Endometrium (tissue), 2 donors: Measurements from ENCODE around the gene ISM2.
"Not testable (repeated sequence)": the region's sequence is repeated elsewhere in the genome, so short reads cannot be mapped to it uniquely, and the experiment has no call there.

ENCODE experiments used
- FAIRE-seq: peaks from 2 replicates; lab custom pipeline; 2012; peaks lifted over from hg19 to GRCh38; lab: Jason Lieb, UNC
- donor health status: control.
- donor health status: control.

Gene ISM2

GRCh38 chr14:77498120-77498979, at the start of gene ISM2:
ISM2 (minus strand) TSS chr14:77498816; CDS start chr14:77498793, 23 bp downstream.
- no peak for FAIRE-seq

GRCh38 chr14:77547512-77548180, 49.0 kb upstream of the ISM2 start:
- no peak for FAIRE-seq

GRCh38 chr14:77545171-77545570, 46.6 kb upstream of the ISM2 start:
- FAIRE-seq, result not testable (repeated sequence)

GRCh38 chr14:77544571-77544970, 46.0 kb upstream of the ISM2 start:
- no peak for FAIRE-seq

GRCh38 chr14:77543637-77544334, 45.2 kb upstream of the ISM2 start:
- FAIRE-seq, result no peak

GRCh38 chr14:77543240-77543551, 44.6 kb upstream of the ISM2 start:
- FAIRE-seq, result no peak

- FAIRE-seq, result no peak
Measured at GRCh38 chr14:77542421-77543239, 44.0 kb upstream of the ISM2 start.

- FAIRE-seq, result no peak
Measured at GRCh38 chr14:77541905-77542304, 43.3 kb upstream of the ISM2 start.

- FAIRE-seq, result not testable (repeated sequence)
Measured at GRCh38 chr14:77536951-77537350, 38.3 kb upstream of the ISM2 start.

GRCh38 chr14:77531071-77531470, 32.5 kb upstream of the ISM2 start:
- FAIRE-seq, result no peak

GRCh38 chr14:77529963-77530362, 31.3 kb upstream of the ISM2 start:
- FAIRE-seq, result no peak

- no peak for FAIRE-seq
Measured at GRCh38 chr14:77529213-77529612, 30.6 kb upstream of the ISM2 start.

GRCh38 chr14:77528701-77529100, 30.1 kb upstream of the ISM2 start:
- not testable (repeated sequence) for FAIRE-seq

- FAIRE-seq, result peak; percentile 94
Measured at GRCh38 chr14:77526266-77526665, 27.6 kb upstream of the ISM2 start.

- FAIRE-seq, result no peak
Measured at GRCh38 chr14:77524536-77524935, 25.9 kb upstream of the ISM2 start.

GRCh38 chr14:77523109-77523508, 24.5 kb upstream of the ISM2 start:
- no peak for FAIRE-seq

- no peak for FAIRE-seq
Measured at GRCh38 chr14:77520555-77520954, 21.9 kb upstream of the ISM2 start.

- no peak for FAIRE-seq
Measured at GRCh38 chr14:77516126-77516525, 17.5 kb upstream of the ISM2 start.

GRCh38 chr14:77511486-77512162, 13.0 kb upstream of the ISM2 start:
- FAIRE-seq, result no peak

- FAIRE-seq, result no peak
Measured at GRCh38 chr14:77509366-77509765, 10.8 kb upstream of the ISM2 start.

- no peak for FAIRE-seq
Measured at GRCh38 chr14:77508876-77509275, 10.3 kb upstream of the ISM2 start.

- no peak for FAIRE-seq
Measured at GRCh38 chr14:77508249-77508648, 9.6 kb upstream of the ISM2 start.
